Ovary (tissue), 3 donors: ENCODE measurements around the gene CHN1.

Experiments
- CTCF ChIP-seq, 3 donors: fragments of 450-650 bp in 2 of 3; fragments of 200-600 bp in 1 of 3; IDR thresholded peaks; one replicate each; pipeline versions ENCODE4 v1.5.1 to v1.8.0; 2016 to 2022; ENCODE audit warnings: antibody characterized with exemption in 3 of 3, mild to moderate bottlenecking in 1 of 3
- EP300 ChIP-seq: sonication (generic); formaldehyde crosslinking; IDR thresholded peaks from one replicate; pipeline ENCODE4 v1.6.1; 2017; ENCODE audit warnings: antibody characterized with exemption
- POLR2A ChIP-seq: fragments of 450-650 bp; IDR thresholded peaks from one replicate; pipeline ENCODE4 v1.6.1; 2017; ENCODE audit warnings: antibody characterized with exemption, mild to moderate bottlenecking, moderate library complexity
- donor health status: DM: no; HTN: no; CAD: no.

GRCh38 chr2:175019566-175020327 is 14.6 kb upstream of the CHN1 start:
- no peak for TF ChIP-seq CTCF (IDR thresholded peaks at IDR 0.05)
- no peak for TF ChIP-seq EP300
- TF ChIP-seq POLR2A: no peak
